GM18868 (cell line): Measurements from ENCODE around the gene FUT8.
A peak's percentile ranks its signal among the peaks of the same experiment; 100 is the strongest.

Source experiments
- ATAC-seq: cut with Tn5 transposase; IDR thresholded peaks from one replicate; pipeline ENCODE4 v1.9.1; 2021; ENCODE audit warnings: mild to moderate bottlenecking, moderate library complexity; ENCODE audit not compliant: unreplicated experiment

Gene FUT8

GRCh38 chr14:65412032-65412846, at the start of gene FUT8:
TSS of gene FUT8 (plus strand) at chr14:65412730. CDS start at chr14:65561564, 148,834 bp downstream.
- ATAC-seq: peak; percentile 78

- ATAC-seq: no peak
These were observed 45.5 kb upstream of the FUT8 start for GRCh38 chr14:65366802-65367565.

- no peak for ATAC-seq
These were observed 43.0 kb upstream of the FUT8 start for GRCh38 chr14:65369560-65369959.

- ATAC-seq: no peak
These were observed 41.7 kb upstream of the FUT8 start for GRCh38 chr14:65370801-65371248.

- ATAC-seq: no peak
These were observed 40.7 kb upstream of the FUT8 start for GRCh38 chr14:65371784-65372183.

DNA sequence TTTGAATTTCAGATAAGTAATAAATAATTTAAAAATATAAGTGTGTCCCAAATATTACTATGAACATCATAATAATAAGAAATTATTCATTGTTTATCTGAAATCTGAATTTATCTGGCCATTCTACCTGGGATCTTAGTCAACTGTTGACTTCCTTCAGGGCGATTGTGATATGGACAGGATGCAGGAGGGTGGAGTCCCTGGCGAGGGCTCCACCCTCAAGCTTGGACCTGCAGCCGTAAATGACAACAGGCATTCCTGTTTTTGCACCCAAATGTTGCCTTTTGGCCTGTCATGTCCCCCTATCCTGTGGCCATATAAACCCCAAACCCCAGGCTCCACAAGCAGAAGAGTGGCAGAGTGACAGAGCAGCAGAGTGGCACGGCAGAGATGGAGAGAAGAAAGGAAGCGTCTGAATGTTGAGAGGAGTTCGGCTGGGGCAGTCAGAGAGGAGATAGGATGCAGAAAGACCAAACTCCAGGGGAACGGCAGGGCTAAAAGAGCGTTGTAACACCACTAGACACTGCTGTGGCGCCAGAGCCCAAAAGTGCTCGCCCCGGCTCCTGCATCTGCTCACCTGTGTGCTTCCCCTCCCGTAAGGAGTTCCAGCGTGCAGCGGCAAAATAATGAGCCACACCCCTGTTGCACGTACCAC, 39.4 kb upstream of the FUT8 start:
- ATAC-seq: no peak

DNA sequence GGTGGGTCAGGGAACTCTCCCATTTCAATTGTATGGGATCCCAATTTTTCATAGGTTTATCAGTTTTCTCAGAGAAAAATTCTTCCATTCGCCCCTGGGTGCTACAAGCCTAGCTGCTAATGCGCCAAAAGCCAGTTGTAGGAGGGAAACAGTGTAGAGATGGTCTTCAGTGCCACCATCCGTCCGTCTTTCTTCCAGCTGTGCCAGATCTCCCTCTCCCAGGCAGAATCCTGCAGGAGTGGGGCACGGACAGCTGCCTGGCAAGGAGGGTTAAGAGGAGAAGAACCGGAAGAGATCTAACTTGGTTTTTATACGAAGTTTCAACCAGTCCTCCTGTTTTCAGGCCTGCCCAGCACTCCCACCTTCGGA, 38.9 kb upstream of the FUT8 start:
- no peak for ATAC-seq

GRCh38 chr14:65377576-65377975, 35.0 kb upstream of the FUT8 start:
- no peak for ATAC-seq

DNA sequence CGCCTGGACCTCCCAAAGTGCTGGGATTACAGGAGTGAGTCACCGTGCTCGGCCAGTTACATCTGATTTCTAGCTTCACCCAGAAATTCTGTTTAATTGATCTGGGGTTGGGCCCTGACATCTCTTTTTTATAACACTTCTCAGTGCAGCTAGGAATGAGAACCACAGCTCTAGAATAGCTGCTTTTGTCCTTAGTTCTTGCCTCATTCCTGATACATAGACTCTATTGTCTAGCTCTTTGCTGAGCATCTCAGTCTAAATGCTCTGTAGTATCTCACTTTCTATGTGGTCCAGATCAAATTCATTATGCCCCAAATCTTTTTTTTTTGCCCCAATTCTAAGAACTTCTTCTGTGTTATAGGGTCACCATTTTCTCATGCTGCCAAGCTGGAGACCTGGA, 29.9 kb upstream of the FUT8 start:
- no peak for ATAC-seq

GRCh38 chr14:65387171-65387570, 25.4 kb upstream of the FUT8 start:
- no peak for ATAC-seq

GRCh38 chr14:65387628-65388027, 24.9 kb upstream of the FUT8 start:
- no peak for ATAC-seq

- ATAC-seq: no peak
These were observed 20.2 kb upstream of the FUT8 start for GRCh38 chr14:65392296-65392695.

DNA sequence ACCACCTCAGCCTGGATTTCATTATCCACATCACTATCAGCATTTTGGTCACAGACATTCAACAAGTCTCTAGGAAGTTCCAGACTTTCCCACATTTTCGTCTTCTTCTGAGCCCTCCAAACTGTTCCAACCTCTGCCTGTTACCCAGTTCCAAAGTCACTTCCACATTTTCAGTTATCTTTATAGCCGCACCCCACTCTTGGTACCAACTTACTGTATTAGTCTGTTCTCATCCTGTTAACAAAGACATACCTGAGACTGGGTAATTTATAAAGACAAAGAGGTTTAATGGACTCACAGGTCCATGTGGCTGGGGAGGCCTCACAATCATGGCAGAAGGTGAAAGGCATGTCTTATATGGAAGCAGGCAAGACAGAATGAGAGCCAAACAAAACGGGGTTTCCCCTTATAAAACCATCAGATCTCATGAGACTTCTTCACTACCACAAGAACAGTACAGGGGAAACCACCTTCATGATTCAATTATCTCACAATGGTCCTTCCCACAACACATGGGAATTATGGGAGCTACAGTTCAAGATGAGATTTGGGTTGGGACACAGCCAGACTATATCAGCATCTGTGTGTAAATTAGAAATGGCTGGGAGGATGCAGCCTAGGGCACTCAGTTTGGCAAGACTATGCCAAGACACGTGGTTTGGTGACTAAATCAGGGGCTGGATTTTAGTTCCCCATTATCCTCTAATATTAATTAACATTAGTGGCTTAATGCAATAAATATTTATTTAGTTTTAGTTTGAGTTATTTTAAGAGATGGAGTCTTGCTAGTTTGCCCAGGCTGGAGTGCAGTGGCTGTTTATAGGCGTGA, 16.2 kb upstream of the FUT8 start:
- ATAC-seq: no peak

DNA sequence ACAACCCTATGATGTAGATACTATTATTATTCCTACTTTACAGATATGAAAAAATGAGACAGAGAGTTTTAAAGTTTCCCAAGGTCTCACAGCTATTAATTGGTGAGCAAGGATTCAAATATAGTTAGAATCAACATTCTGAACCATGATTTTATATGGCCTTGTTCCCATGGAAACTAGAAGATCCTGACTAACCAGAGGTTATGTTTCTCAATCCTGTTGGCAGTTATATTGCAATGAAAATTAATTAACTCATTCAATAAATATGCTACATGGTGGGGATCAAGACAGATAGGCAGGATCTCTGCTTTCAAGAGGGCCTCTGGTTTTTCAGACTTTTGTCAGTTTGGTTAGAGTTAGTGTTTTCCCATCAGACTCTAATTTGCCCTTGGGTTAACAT, 9.3 kb upstream of the FUT8 start:
- no peak for ATAC-seq

- ATAC-seq: no peak
These were observed 4.4 kb upstream of the FUT8 start for GRCh38 chr14:65408113-65408512.

- ATAC-seq: no peak
These were observed 1.9 kb upstream of the FUT8 start for GRCh38 chr14:65410640-65411039.

DNA sequence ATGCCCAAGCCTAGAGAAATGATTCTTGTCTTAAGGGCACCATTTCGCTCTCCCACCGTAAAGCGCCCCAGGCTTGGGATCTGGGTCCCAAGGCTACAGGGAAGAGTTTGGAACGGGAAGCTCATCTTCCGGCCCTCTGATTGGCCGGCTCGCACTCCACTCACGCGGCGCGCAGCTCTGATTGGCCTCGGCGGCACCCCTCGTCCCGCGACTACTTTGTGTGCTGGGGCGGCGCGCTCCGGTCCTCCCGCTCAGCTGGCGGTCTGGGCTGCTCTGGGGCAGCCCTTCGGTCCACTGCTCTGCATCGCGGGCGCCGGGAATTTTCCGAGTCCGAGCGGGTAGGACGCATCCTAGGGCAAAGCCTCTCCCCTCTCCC, 886 bp upstream of the FUT8 start:
- peak; percentile 61 for ATAC-seq

GRCh38 chr14:65412856-65413738, 567 bp downstream of the FUT8 start:
- peak; percentile 37 for ATAC-seq

GRCh38 chr14:65413739-65414045, 1.2 kb downstream of the FUT8 start:
- no peak for ATAC-seq

DNA sequence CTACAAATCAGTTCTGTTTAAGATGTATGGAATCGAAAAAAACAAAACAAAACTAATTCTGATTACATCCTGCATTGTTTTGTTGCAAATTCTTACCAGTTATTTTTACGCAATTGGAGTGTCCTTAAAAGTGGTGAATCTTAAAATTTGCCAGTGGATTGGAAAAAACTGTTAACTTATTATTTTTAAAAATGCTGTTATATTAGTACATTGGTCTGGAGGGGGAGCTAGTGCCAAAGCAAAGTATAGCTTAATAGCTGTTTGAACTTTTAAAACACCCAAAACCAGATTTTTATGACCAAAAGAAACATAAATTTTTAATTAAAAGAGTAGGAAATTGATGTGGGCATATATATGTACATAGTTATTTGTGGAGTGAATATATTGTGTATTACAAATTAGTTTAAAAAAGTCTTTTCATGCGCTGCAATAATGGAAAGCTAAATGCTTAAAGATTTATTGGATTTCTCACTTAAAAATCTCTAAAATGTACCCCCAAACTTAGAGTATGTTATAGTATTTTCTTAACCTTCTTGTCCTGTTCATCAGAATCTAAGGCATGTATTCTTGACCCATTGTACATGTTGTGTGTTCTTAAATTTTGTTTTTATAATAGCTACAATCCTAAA, 2.5 kb downstream of the FUT8 start:
- ATAC-seq: no peak
